K562 (cell line): ENCODE data around the gene VMP1. TPM values are rescaled to one million over a fixed set of nuclear protein-coding genes. Genes with fewer than 3 reads are reported as not detected.
"Not testable (repeated sequence)": the region's sequence is repeated elsewhere in the genome, so short reads cannot be mapped to it uniquely, and the experiment has no call there.

Experiments used
- ATAC-seq: fragments of 200-7000 bp; cut with Tn5 transposase; 3 replicates; pipeline ENCODE4 v1.9.1; 2020; ENCODE audit warnings: moderate library complexity
- BruUV-seq: library from RNA; stranded (reverse); fragments of 400-500 nt; replicated peaks from 2 replicates; lab custom pipeline; 2021; lab: Mats Ljungman, UMichigan
- CTCF ChIA-PET: fragments of 300-600 bp; formaldehyde crosslinking; extraction: SDS; loops from one replicate; lab custom pipeline; 2021; ENCODE audit warnings: low intra/inter-chr PET ratio; lab: Yijun Ruan, JAX
- POLR2A ChIA-PET: fragments of 300-600, 350-650 bp; sonication (Branson Sonifier 250); formaldehyde crosslinking; extraction: SDS; loops from one replicate; lab custom pipeline; 2021; ENCODE audit warnings: antibody characterized with exemption, inconsistent platforms; lab: Yijun Ruan, JAX
- DNase-seq, 4 experiments: peaks; one replicate each; pipeline versions ENCODE4 v3.0.0 to v3.0.0-alpha.2; 2011 to 2018; ENCODE audit warnings: low spot score in 3 of 4, mixed read lengths in 3 of 4; ENCODE audit errors: extremely low read depth in 1 of 4
- FAIRE-seq: peaks from 2 replicates; lab custom pipeline; 2011; peaks lifted over from hg19 to GRCh38; lab: Jason Lieb, UNC
- H2AFZ ChIP-seq: 2 replicates; pipeline ENCODE4 v1.6.0; 2011; ENCODE audit warnings: low read depth, low read length, control low read depth, inconsistent platforms
- H3K27ac ChIP-seq: fragments of 200-600 bp; 3 replicates; pipeline ENCODE4 v1.8.0; 2011; ENCODE audit warnings: low read depth, mild to moderate bottlenecking, control low read depth, inconsistent platforms, low read length, moderate library complexity, mixed read lengths; ENCODE audit errors: extremely low read depth
- H3K27me3 ChIP-seq, 2 experiments: fragments of 300-600 bp in 1 of 2; 2 replicates in 1 of 2; 3 replicates in 1 of 2; pipeline versions ENCODE4 v1.6.0 to v1.8.0; 2011; ENCODE audit warnings: inconsistent platforms in 2 of 2, low read length in 2 of 2, mild to moderate bottlenecking in 1 of 2, mixed read lengths in 1 of 2, moderate library complexity in 1 of 2; ENCODE audit not compliant: control insufficient read depth in 2 of 2, insufficient read depth in 2 of 2
- H3K36me3 ChIP-seq: fragments of 300-600 bp; 3 replicates; pipeline ENCODE4 v1.8.0; 2011; ENCODE audit warnings: mild to moderate bottlenecking, low read length, inconsistent platforms; ENCODE audit not compliant: control insufficient read depth, insufficient read depth
- H3K4me1 ChIP-seq, 2 experiments: fragments of 200-600 bp in 1 of 2; replicated peaks in 1 of 2; 2 replicates in 1 of 2; 3 replicates in 1 of 2; pipeline versions ENCODE4 v1.5.1 to v1.8.0; 2011; ENCODE audit warnings: inconsistent platforms in 2 of 2, low read length in 2 of 2, mild to moderate bottlenecking in 1 of 2, mixed read lengths in 1 of 2, moderate library complexity in 1 of 2; ENCODE audit not compliant: control insufficient read depth in 2 of 2, insufficient read depth in 2 of 2
- H3K4me2 ChIP-seq: 2 replicates; pipeline ENCODE4 v1.6.1; 2011; ENCODE audit warnings: low read length, control low read depth, inconsistent platforms, mixed read lengths; ENCODE audit not compliant: insufficient read depth
- H3K4me3 ChIP-seq: fragments of 200-600 bp; sonication (generic), shearing (Covaris generic); 2 replicates; pipeline ENCODE4 v1.5.1; 2016; ENCODE audit warnings: control low read depth, inconsistent platforms
- H3K79me2 ChIP-seq: fragments of 200-600 bp; 3 replicates; pipeline ENCODE4 v1.8.0; 2011; ENCODE audit warnings: low read length, inconsistent platforms; ENCODE audit not compliant: control insufficient read depth, insufficient read depth
- H3K9ac ChIP-seq, 2 experiments: 2 replicates each; pipeline versions ENCODE4 v1.6.0 to v1.6.1; 2011; ENCODE audit warnings: low read depth in 2 of 2, low read length in 2 of 2, control low read depth in 1 of 2, inconsistent platforms in 1 of 2, mild to moderate bottlenecking in 1 of 2, mixed read lengths in 1 of 2; ENCODE audit not compliant: insufficient read depth in 1 of 2
- H3K9me1 ChIP-seq: one replicate; pipeline ENCODE4 v1.6.0; 2011; ENCODE audit warnings: inconsistent platforms, mild to moderate bottlenecking, low read length, moderate library complexity; ENCODE audit not compliant: control insufficient read depth, insufficient read depth
- H3K9me3 ChIP-seq: replicated peaks from 2 replicates; pipeline ENCODE4 v1.5.1; 2011; ENCODE audit warnings: low read depth, low read length, inconsistent platforms; ENCODE audit not compliant: control insufficient read depth, insufficient read depth
- H4K20me1 ChIP-seq: replicated peaks from 2 replicates; pipeline ENCODE4 v1.6.1; 2011; ENCODE audit warnings: low read length, inconsistent platforms, mixed read lengths; ENCODE audit not compliant: control insufficient read depth, insufficient read depth
- BRD9 ChIP-seq: fragments of 450-650 bp; IDR thresholded peaks from 2 replicates; pipeline ENCODE4 v1.6.1; 2018; ENCODE audit warnings: low read depth; ENCODE audit not compliant: partially characterized antibody
- CEBPG ChIP-seq, 3 experiments: fragments of 200-800 bp in 1 of 3; sonication (Bioruptor generic) in 1 of 3; sonication (generic) in 1 of 3; formaldehyde crosslinking in 1 of 3; IDR thresholded peaks in 2 of 3; conservative IDR thresholded peaks in 1 of 3; 2 replicates each; pipeline versions ENCODE4 v1.6.1 to v1.8.0; 2016 to 2022; ENCODE audit warnings: missing compliant biosample characterization in 2 of 3, missing genetic modification characterization in 2 of 3, mild to moderate bottlenecking in 1 of 3, missing genetic modification reagents in 1 of 3
- DMBX1 ChIP-seq: fragments of 250-450 bp; sonication (Bioruptor Pico); IDR thresholded peaks from 2 replicates; pipeline ENCODE4 v1.8.0; 2022; ENCODE audit warnings: inconsistent platforms, mild to moderate bottlenecking, moderate library complexity, borderline replicate concordance
- KDM1A ChIP-seq, 2 experiments: fragments of 450-650 bp; IDR thresholded peaks; 2 replicates each; pipeline ENCODE4 v1.6.1; 2016; ENCODE audit warnings: mild to moderate bottlenecking in 2 of 2
- LARP7 ChIP-seq: fragments of 450-650 bp; IDR thresholded peaks from 2 replicates; pipeline ENCODE4 v1.6.1; 2016
- MTA1 ChIP-seq: fragments of 450-650 bp; IDR thresholded peaks from 2 replicates; pipeline ENCODE4 v1.6.1; 2017; ENCODE audit warnings: borderline replicate concordance
- THRAP3 ChIP-seq: fragments of 450-650 bp; IDR thresholded peaks from 2 replicates; pipeline ENCODE4 v1.6.1; 2016; ENCODE audit warnings: mild to moderate bottlenecking, inconsistent platforms, borderline replicate concordance
- TOE1 ChIP-seq, 2 experiments: fragments of 450-650 bp in 1 of 2; sonication (generic) in 1 of 2; formaldehyde crosslinking in 1 of 2; IDR thresholded peaks; 2 replicates each; pipeline versions ENCODE4 v1.7.1 to v1.8.0; 2016 to 2022; ENCODE audit warnings: borderline replicate concordance in 2 of 2, mild to moderate bottlenecking in 2 of 2, antibody characterized with exemption in 1 of 2, inconsistent platforms in 1 of 2, low read depth in 1 of 2, missing genetic modification reagents in 1 of 2, moderate library complexity in 1 of 2
- TRIM24 ChIP-seq, 2 experiments: fragments of 450-650 bp; IDR thresholded peaks; 2 replicates each; pipeline ENCODE4 v1.6.1; 2016
- ZBTB8A ChIP-seq: fragments of 450-650 bp; IDR thresholded peaks from 2 replicates; pipeline ENCODE4 v1.6.1; 2018; ENCODE audit warnings: mild to moderate bottlenecking, moderate library complexity; ENCODE audit not compliant: partially characterized antibody
- ZNF311 ChIP-seq: fragments of 250-450 bp; sonication (Bioruptor Pico); IDR thresholded peaks from 2 replicates; pipeline ENCODE4 v1.4.0; 2020; ENCODE audit warnings: mild to moderate bottlenecking, moderate library complexity
- WGBS: fragments of 100-300 bp; shearing (Covaris generic); methylation state at CpG from one replicate; pipeline ENCODE4 v1.1.6; 2016; ENCODE audit warnings: low coverage, mixed read lengths; ENCODE audit not compliant: insufficient coverage; ENCODE audit errors: missing lambda C conversion rate; 5-methylcytosine and 5-hydroxymethylcytosine counted together
- in situ Hi-C: fragments of 300-500 bp; cut with MboI; formaldehyde crosslinking; loops from 4 replicates; pipeline ENCODE4 v1.15.0; 2018; ENCODE audit warnings: inconsistent platforms, mixed read lengths
- intact Hi-C: fragments of 100-400 bp; cut with micrococcal nuclease; formaldehyde crosslinking; loops from 2 replicates; pipeline ENCODE4 v1.14.2; 2022
- polyA plus RNA-seq, 8 experiments: library from polyadenylated mRNA; depleted of rRNA in 4 of 8; stranded (reverse) in 5 of 8; unstranded in 3 of 8; fragments of >200 nt; fragmentation: Nextera tagmentation in 2 of 8; fragmentation: Illumina TruSeq in 1 of 8; extraction: Ambion mirVana in 2 of 8; extraction: Trizol in 1 of 8; gene quantifications; 2 replicates each; pipeline versions ENCODE4 v1.2.1 to v1.2.3, GENCODE V29; 2011 to 2014; ENCODE audit warnings: inconsistent platforms in 1 of 8, missing spikeins in 1 of 8
- total RNA-seq, 7 experiments: library from RNA; depleted of rRNA in 6 of 7; stranded (reverse); fragments of >200 nt in 6 of 7; fragmentation: Illumina TruSeq in 2 of 7; extraction: Trizol in 2 of 7; gene quantifications; 2 replicates each; pipeline versions ENCODE4 v1.2.1 to v1.2.3, GENCODE V29; 2011 to 2021; ENCODE audit warnings: low replicate concordance in 1 of 7
- TF ChIP-seq, protein P1 (sequence below), 3 experiments: fragments of 200-800 bp in 1 of 3; fragments of 250-450 bp in 1 of 3; fragments of 450-650 bp in 1 of 3; sonication (Bioruptor Pico) in 1 of 3; sonication (Bioruptor generic) in 1 of 3; formaldehyde crosslinking in 1 of 3; IDR thresholded peaks; 2 replicates each; pipeline versions ENCODE4 v1.6.1 to v1.8.0; 2016 to 2022; ENCODE audit warnings: mild to moderate bottlenecking in 2 of 3, missing genetic modification characterization in 2 of 3, missing compliant biosample characterization in 1 of 3, moderate library complexity in 1 of 3
- TF ChIP-seq, protein P2 (sequence below): fragments of 450-650 bp; IDR thresholded peaks from 2 replicates; pipeline ENCODE4 v1.6.1; 2016; ENCODE audit warnings: missing biosample characterization, missing genetic modification characterization
- TF ChIP-seq, protein P3 (sequence below): fragments of 450-650 bp; IDR thresholded peaks from 2 replicates; pipeline ENCODE4 v1.6.1; 2017; ENCODE audit warnings: antibody characterized with exemption

VMP1 gene
- total and polyA plus RNA-seq, 9 of the 15 experiments (the other 6 are each of a cell fraction or from before 2014, with no cell fraction given) = 123 to 304 (median 151) TPM

DNA sequence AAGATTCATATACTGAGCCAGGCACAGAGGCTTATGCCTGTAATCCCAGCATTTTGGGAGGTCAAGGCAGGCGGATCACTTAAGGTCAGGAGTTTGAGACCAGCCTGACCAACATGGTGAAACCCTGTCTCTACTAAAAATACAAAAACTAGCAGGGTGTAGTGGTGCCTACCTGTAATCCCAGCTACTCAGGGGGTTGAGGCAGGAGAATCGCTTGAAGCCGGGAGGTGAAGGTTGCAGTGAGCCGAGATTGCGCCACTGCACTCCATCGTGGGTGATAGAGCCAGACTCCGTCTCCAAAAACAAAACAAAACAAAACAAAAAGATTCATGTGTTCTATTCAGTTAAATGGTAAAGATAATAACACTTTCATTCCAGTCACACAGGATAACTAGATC lies 121.4 kb downstream of the VMP1 start:
- Histone ChIP-seq H3K4me3 (0 out of 2 replicates have a peak overlapping the region, but pooled peaks have one; percentile 4), H3K4me1 (peaks cover 9 to 66% of the 10 kb centered on the region in 2 experiments; a peak in 4 of 5 replicates), H3K27ac (peak overlapping the region; percentile 91), H3K79me2 (peaks cover 16% of the 10 kb centered on the region), H3K4me2 (peak overlapping the region; percentile 56), H3K9ac (peak overlapping the region; percentile 21 to 61; a peak in 2 of 4 replicates)
- H3K9me1 ChIP-seq; H3K36me3 ChIP-seq; FAIRE-seq; H4K20me1 ChIP-seq; DNase-seq; H3K27me3 ChIP-seq; in situ Hi-C loops; H2AFZ ChIP-seq; H3K9me3 ChIP-seq; CTCF ChIA-PET; TF ChIP-seq TOE1 (CRISPR knock-in tag; IDR thresholded peaks at IDR 0.05; ENCODE audit: borderline replicate concordance, low read depth): not testable (repeated sequence)
- ATAC-seq = peak; percentile 19
- intact Hi-C loops = loop anchor here (1.0 kb wide), 1 partner anchor 8 kb away; no protein-coding TSS in a partner anchor
- POLR2A ChIA-PET = interaction anchor here (1.0 to 3.5 kb wide), 6 partner anchors 9 to 122 kb away, joined by 3 to 28 read pairs (median 3); partner anchors contain the start of genes PTRH2 and VMP1
- 12% methylated on average over 7 of the region's 7 CpGs for WGBS
- BruUV-seq = TSS peak; percentile 90
- TF ChIP-seq MTA1 (0 out of 2 replicates have a peak, but pooled peaks have one; percentile 20), KDM1A (IDR thresholded peaks at IDR 0.05) (peak; percentile 55 to 76), ZBTB8A (peak; percentile 34), TRIM24 (IDR thresholded peaks at IDR 0.05) (0 out of 4 replicates have a peak, but pooled peaks of 1 of the 2 experiments have one; percentile 47), TOE1 (IDR thresholded peaks at IDR 0.05; ENCODE audit: borderline replicate concordance) (peak; percentile 12; the same call in 1 of the 2 replicates), CEBPG (CRISPR knock-in tag; IDR thresholded peaks at IDR 0.05) (peak; percentile 52), CEBPG (tag; conservative IDR thresholded peaks at IDR 0.05 in 1 of 2, IDR thresholded peaks at IDR 0.05 in 1 of 2) (peak; percentile 86 to 93), ZNF311 (peak; percentile 66; the same call in 1 of the 2 replicates), LARP7 (0 out of 2 replicates have a peak, but pooled peaks have one; percentile 36), THRAP3 (0 out of 2 replicates have a peak, but pooled peaks have one; percentile 36), BRD9 (peak; percentile 73), DMBX1 (CRISPR knock-in tag) (peak; percentile 53; the same call in 1 of the 2 replicates)
- TF ChIP-seq, protein P1, sequence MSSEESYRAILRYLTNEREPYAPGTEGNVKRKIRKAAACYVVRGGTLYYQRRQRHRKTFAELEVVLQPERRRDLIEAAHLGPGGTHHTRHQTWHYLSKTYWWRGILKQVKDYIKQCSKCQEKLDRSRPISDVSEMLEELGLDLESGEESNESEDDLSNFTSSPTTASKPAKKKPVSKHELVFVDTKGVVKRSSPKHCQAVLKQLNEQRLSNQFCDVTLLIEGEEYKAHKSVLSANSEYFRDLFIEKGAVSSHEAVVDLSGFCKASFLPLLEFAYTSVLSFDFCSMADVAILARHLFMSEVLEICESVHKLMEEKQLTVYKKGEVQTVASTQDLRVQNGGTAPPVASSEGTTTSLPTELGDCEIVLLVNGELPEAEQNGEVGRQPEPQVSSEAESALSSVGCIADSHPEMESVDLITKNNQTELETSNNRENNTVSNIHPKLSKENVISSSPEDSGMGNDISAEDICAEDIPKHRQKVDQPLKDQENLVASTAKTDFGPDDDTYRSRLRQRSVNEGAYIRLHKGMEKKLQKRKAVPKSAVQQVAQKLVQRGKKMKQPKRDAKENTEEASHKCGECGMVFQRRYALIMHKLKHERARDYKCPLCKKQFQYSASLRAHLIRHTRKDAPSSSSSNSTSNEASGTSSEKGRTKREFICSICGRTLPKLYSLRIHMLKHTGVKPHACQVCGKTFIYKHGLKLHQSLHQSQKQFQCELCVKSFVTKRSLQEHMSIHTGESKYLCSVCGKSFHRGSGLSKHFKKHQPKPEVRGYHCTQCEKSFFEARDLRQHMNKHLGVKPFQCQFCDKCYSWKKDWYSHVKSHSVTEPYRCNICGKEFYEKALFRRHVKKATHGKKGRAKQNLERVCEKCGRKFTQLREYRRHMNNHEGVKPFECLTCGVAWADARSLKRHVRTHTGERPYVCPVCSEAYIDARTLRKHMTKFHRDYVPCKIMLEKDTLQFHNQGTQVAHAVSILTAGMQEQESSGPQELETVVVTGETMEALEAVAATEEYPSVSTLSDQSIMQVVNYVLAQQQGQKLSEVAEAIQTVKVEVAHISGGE (CRISPR knock-in tag; IDR thresholded peaks at IDR 0.05) = peak in 1 of 3 experiments; percentile 67; a peak in 1 of 6 replicates
- TF ChIP-seq, protein P2, sequence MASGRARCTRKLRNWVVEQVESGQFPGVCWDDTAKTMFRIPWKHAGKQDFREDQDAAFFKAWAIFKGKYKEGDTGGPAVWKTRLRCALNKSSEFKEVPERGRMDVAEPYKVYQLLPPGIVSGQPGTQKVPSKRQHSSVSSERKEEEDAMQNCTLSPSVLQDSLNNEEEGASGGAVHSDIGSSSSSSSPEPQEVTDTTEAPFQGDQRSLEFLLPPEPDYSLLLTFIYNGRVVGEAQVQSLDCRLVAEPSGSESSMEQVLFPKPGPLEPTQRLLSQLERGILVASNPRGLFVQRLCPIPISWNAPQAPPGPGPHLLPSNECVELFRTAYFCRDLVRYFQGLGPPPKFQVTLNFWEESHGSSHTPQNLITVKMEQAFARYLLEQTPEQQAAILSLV = peak; percentile 51; the same call in 1 of the 2 replicates
- TF ChIP-seq, protein P3, sequence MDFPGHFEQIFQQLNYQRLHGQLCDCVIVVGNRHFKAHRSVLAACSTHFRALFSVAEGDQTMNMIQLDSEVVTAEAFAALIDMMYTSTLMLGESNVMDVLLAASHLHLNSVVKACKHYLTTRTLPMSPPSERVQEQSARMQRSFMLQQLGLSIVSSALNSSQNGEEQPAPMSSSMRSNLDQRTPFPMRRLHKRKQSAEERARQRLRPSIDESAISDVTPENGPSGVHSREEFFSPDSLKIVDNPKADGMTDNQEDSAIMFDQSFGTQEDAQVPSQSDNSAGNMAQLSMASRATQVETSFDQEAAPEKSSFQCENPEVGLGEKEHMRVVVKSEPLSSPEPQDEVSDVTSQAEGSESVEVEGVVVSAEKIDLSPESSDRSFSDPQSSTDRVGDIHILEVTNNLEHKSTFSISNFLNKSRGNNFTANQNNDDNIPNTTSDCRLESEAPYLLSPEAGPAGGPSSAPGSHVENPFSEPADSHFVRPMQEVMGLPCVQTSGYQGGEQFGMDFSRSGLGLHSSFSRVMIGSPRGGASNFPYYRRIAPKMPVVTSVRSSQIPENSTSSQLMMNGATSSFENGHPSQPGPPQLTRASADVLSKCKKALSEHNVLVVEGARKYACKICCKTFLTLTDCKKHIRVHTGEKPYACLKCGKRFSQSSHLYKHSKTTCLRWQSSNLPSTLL = peak; percentile 23; the same call in 1 of the 2 replicates
